Testis (tissue), 2 donors: ENCODE data around the gene LDLRAD4.

Experiments
- POLR2A ChIP-seq: fragments of 450-650 bp; IDR thresholded peaks from one replicate; pipeline ENCODE4 v1.6.1; 2017; ENCODE audit warnings: antibody characterized with exemption, mild to moderate bottlenecking, moderate library complexity
- TF ChIP-seq, protein P1 (sequence below), 3 experiments: fragments of 450-650 bp in 2 of 3; fragments of 200-600 bp in 1 of 3; sonication (generic) in 1 of 3; IDR thresholded peaks; one replicate each; pipeline ENCODE4 v1.5.1; 2016 to 2019; ENCODE audit warnings: antibody characterized with exemption in 3 of 3, mild to moderate bottlenecking in 2 of 3, moderate library complexity in 1 of 3

DNA sequence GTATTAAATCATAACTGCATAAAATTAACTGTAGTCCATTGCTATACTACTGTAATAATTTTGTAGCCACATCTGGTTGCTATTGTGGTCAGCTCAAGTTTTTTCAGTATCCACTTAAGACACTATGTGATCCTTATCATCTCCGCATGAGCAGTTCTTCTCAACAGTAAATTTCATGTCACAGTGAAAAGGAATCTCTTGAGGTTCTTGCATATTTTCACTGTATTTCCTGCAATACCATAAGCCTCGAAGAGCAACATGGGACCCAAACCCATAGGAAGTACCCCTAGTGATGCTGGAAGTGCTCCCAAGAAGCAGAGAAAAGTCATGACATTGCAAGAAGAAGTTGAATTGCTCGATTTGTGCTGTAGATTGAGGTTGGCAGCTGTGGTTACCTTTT, 86.7 kb downstream of the LDLRAD4 start:
- TF ChIP-seq, protein P1, sequence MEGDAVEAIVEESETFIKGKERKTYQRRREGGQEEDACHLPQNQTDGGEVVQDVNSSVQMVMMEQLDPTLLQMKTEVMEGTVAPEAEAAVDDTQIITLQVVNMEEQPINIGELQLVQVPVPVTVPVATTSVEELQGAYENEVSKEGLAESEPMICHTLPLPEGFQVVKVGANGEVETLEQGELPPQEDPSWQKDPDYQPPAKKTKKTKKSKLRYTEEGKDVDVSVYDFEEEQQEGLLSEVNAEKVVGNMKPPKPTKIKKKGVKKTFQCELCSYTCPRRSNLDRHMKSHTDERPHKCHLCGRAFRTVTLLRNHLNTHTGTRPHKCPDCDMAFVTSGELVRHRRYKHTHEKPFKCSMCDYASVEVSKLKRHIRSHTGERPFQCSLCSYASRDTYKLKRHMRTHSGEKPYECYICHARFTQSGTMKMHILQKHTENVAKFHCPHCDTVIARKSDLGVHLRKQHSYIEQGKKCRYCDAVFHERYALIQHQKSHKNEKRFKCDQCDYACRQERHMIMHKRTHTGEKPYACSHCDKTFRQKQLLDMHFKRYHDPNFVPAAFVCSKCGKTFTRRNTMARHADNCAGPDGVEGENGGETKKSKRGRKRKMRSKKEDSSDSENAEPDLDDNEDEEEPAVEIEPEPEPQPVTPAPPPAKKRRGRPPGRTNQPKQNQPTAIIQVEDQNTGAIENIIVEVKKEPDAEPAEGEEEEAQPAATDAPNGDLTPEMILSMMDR (IDR thresholded peaks at IDR 0.05) = no peak
- no peak for TF ChIP-seq POLR2A
